Measurements from ENCODE around the gene CACNA2D2.

Gene CACNA2D2

GRCh38 chr3:50503504-50504342 is at the start of gene CACNA2D2:
CACNA2D2 (minus strand) TSS chr3:50503634; CDS start chr3:50503423, 211 bp downstream.
- peak; percentile 30 for DNase-seq

DNA sequence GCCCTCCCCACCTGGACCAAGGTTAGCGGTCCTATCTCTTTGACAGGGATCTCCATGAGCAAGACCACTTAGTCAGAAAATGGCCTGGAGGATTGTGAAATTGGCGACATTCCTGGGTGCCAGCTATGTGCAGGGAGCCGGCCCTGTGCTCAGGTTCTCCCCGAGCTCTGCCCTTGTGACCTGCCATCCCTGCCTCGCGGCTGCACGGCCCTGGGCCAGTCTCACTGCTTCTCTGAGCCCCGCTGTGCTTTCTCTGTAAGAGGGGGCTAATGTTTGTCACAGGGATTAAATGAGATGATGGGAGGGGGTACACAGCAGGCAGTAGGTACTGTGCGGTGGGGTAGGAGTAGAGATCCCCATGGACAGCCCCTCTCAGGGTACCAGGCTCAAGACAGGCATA is 49.2 kb upstream of the CACNA2D2 start:
- DNase-seq, result no peak

DNA sequence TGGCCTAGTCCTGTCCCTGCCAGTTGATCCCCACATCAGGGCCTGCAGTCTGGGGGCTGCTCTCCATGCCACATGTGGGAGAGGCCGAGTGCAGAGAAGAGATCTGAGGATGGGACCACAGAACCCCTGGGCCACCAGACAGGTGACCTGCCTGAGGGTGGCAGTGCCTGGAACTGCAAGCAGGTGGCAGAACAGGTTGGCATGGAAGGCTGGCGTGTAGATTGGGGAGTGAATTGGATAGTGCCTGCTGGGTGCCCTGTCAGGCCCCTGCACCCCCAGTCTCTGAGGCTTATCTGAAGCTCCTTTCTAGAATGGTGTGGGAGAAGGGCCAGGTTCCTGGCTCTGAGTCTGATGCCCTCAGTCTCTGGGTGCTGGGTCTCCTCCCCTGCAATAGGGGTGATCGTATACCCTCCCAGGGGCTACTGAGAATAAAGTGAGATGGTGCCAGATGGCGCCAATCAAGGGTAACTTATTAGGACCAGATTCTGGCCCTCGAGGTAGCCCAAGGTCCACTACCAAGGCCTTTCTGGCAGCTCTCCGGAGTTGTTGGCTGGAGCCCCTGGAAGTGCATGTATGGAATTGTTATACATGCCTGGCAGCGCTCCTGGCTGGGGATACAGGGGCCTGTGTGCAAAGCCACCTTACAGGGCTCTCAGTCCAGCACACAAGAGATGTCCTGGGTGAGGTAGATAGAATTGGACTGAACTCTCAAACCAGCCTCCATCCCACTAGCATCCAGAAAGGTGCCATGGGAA is 48.4 kb upstream of the CACNA2D2 start:
- no peak for DNase-seq

GRCh38 chr3:50551054-50551659 is 47.7 kb upstream of the CACNA2D2 start:
- DNase-seq, result no peak

DNA sequence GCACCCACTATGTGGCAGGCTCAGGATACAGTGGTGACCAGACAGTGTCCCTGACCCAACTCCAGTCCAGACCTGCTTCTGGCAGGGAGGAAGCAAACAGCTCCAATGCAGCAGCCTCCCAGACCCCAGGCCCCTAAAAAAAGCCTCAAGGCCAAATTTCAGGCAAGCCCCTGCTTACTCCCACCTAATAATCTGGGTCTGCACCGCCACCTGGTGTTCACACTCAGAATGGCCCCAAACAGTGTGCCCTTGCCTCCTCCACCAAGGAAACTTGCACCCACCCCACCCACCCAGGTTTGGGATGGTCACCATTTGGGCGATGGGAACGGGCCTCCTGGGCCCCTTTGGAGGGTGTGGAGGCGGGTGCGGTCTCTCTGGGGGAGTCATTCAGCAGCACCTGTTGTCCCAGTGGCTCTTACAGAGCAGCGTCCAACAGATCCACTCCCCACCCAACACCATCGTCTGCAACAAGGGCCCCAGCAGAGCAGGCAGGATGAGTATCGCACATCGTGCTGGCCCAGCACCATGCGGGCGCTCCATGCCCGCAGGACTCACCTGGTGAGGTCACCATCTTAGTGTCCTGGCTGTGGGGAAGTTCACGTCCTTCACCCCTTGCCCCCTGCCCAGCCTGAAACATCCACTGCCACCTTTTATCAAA is 46.8 kb upstream of the CACNA2D2 start:
- peak; percentile 52 for DNase-seq

DNA sequence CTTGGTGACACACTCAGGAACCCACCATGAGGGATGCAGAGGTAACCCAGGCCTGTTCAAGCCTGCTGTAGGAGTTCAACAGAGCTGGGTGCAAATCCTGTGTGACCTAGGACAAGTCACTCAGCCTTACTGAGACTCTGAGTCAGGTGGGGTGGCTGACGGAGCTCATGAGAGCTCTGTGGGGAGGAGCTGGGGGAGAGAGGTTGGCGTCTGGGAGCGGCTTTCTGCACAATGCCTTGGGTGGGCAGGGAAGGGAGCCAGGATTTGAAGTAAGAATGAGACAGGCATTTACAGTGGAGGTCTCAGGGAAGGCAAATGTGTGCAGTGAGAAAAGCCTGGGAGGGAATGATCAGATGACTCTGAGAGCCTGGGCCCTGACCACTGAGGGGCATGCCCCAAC is 45.8 kb upstream of the CACNA2D2 start:
- DNase-seq, result no peak

GRCh38 chr3:50545781-50546180 is 42.3 kb upstream of the CACNA2D2 start:
- no peak for DNase-seq

- DNase-seq, result peak; percentile 53
Measured at GRCh38 chr3:50542177-50543034, 39.0 kb upstream of the CACNA2D2 start.

DNA sequence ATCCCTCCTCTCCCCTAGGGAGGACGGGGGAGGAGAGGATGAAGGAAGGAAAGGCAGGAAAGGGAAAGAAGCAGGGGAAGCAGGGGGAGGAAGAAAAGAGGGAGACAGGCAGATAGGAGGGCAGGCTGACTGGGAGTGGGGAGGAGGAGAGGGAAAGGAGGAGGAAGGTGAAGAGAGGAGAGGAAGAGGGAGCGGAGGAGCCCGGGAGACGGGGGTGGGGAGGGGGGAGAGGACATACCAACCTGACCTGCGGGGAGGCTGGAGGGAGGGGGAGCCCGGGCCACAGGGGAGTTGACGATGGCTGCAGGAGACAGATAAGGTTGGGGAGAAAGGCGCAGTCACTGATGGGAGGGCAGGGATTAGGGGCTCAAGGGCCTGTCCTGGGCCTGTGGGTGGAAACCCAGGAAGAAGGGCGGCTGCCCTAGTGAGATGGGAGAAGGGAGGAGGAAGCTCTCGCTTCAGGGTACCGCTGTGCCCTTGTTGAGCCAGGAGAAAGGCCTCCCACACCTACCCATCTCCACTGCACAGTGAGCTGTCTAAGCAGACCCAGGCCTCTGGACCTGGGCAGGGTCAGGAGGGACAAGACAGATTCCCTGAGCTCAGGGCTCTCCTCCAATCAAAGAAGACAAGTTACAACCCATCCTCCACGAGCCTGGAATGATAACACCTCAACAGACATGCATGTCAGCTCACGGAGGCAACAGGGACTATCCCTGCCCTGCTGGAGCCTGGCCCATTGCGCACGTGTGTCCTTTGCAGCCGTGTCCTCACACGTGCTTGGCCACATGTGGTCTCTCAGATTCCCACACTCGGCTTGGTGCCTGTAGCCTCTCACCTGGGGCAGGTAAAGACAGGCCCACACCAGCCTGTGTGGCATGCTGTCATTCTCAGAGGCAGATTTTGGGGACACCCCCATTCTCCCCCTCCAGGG is 36.2 kb upstream of the CACNA2D2 start:
- no peak for DNase-seq

DNA sequence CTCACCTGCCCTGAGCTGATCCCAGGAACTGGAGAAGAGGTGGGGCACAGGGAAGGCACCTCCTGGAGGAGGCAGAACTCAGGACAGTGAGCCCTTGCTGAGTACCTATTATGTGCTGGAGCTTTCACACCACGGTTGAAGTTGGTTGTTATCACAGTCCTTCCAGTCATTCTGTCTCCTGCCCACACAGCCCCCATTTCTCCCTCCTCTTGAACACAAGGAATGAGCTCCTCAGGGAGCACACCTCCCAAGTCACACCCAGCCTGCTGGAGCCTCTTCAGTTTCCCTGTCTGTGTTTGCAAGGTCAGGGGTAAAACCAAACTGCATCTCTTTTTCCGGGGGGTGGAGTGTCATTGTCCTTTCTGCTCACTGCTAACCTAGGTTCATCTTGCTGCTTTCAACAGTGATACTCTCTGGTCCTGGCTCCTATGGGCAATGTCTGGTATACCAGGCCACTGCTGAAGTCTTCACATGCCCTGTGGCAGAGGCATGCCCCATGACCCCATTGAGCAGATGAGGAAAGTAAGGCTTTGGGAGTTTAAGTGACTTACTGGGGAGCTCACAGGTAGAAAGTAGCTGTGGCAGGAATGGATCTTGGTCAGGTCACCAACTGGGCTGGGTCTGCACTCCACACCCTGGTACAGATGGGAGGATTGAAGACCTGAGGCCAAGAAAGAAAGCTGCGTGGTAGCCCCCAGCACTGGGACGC is 34.1 kb upstream of the CACNA2D2 start:
- DNase-seq, result no peak

DNA sequence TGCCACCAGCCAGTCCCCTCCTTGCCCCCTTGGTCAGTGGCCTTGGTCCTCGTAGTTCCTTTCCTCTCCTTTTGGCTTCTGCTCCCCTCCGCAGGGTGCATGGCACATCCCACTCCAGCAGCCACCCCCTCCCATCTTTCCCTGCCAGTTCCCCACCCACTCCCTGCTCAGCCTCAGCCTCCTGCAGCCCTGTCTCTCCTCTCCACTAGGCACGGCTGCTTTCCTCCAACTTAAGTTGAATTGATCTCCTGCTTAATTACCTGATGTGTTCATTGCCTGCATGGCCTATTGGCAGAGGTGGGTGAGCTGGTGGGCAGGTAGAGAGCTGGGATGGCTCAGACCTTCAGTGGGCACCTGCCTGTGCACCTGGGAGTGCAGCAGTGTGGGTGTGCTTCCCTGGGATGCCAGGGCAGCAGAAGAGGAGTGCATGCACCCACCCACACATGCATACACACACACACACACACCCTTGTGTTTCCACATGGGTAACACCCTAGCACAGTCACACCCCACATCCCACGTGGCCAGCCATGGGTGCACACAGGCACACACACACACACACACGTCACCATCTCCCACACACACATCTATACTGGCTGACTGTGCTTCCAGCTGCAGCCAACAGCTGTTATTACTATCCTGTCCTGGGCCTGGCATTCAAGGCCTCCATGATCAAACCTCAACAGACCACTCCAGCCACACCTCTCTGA is 33.2 kb upstream of the CACNA2D2 start:
- DNase-seq, result no peak

DNA sequence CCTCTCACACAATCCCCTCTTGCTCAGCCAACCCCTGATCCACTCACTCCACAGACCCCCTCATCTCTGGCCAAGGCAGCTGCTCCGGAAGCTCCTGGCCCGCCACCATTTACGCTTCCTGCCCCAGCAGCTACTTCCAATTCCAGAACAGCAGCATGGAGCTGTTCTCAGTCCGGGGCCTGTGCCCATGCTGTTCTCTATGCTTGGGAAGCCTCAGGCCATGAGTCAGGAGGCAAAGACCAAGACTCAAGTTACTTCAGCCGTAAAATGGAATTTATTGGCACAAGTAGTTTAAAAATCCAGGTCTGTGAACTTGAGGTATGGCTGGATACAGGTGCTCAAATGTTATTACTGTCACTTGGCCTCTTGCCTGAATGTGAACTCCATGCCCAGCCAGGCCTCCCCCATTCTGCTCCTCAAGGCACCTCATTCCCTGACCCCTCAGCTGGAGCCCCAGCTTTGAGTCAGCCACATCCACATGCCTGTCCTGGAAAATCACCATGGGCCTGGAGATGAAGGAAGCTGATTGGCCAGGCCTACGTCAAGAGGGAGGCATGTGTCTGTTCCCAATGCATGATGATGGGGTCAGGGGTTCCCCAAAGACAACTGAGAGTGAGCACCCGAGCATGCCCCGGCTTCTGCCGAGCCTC is 31.4 kb upstream of the CACNA2D2 start:
- no peak for DNase-seq

DNA sequence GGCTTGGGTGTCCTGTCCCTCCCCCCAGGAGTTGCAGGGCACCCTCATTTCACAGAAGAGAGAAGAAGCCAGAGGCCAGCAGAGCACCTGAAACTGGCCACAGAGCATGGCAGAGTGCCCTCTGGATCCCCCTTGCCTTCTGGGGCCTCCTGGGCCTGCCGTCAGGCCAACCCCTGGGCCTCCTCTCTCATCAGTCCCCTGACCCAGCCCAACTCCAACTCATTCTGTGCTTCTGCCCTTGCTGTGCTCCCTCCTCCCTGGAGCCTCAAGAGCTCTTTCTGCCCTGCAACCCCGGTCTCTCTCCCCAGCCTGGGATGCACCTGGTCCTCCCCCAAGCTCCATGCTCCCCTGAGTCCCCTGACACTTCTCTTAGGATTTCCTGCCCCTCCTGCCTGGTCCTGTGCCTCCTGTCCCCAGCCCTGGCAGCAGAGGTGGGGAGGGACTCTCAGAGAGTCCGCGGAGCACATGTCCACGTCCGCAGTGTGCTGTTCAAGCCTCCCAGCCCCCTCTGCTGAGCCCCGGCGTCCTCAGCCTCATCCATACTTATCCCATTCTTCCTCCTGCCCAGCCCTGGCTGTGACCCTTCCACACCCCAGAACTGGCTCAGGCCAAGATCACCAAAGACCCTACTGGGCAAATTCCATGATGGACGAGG is 30.5 kb upstream of the CACNA2D2 start:
- DNase-seq, result no peak

- no peak for DNase-seq
Measured at GRCh38 chr3:50533316-50533715, 29.9 kb upstream of the CACNA2D2 start.

DNA sequence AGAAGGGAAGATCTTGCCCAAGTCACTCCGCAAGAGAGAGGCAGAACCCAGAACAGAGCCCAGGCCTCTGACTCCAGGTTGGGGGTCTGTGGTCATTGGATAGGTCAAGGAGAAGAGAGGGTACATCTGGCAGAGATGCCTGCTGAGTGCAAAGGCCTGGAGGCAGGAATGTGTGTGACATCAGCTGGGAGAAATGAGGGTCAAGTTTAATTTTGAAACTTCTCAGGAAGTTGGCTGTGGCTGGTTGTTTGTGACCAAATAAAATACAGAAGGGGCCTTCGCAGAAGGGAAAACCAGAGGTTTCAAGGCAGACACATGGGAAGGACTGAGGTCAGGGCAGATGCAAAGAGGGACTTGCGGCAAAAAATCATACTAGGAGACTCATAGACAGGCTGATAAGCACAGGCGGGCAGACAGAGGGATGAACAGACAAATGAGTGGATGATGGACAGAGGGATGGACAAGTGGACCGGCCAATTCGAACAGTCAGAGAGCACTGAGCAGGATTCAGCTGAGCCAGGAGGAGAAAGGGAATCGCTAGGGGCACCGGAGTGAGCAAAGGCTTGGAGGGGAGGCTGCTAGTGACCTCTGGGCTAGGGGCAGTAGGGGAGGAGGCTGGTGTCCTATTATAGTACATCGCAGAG is 28.8 kb upstream of the CACNA2D2 start:
- DNase-seq, result no peak

GRCh38 chr3:50531201-50531600 is 27.8 kb upstream of the CACNA2D2 start:
- DNase-seq, result no peak

- DNase-seq, result no peak
Measured at GRCh38 chr3:50530001-50530970, 26.9 kb upstream of the CACNA2D2 start.
